Measurements from ENCODE around the gene SEC61B. TPM values are rescaled to one million over a fixed set of nuclear protein-coding genes. Genes with fewer than 3 reads are reported as not detected.

The SEC61B gene
- total and polyA plus RNA-seq, 9 of the 15 experiments (the other 6 are each of a cell fraction or from before 2014, with no cell fraction given), result 57.8 to 262 (median 172) TPM

GRCh38 chr9:99264070-99264680, 42.1 kb downstream of the SEC61B start (continued):
- peak in 1 of 2 experiments; percentile 18; a peak in 1 of 4 replicates for TF ChIP-seq MAZ (CRISPR knock-in tag; conservative IDR thresholded peaks at IDR 0.05 in 1 of 2, IDR thresholded peaks at IDR 0.05 in 1 of 2)

GRCh38 chr9:99265691-99266090, 43.6 kb downstream of the SEC61B start:
- CTCF ChIA-PET (ENCODE audit: low intra/inter-chr PET ratio), result no interaction called here
- 15% methylated on average over 2 of the region's 2 CpGs for WGBS (ENCODE audit: insufficient coverage, low coverage, missing lambda C conversion rate)
- FAIRE-seq, result no peak

More at GRCh38 chr9:99265691-99266090, 43.6 kb downstream of the SEC61B start:
- H3K9me1 ChIP-seq (ENCODE audit: control insufficient read depth, insufficient read depth, low read length), result no peaks in the 10 kb centered on the region
- H3K4me2 ChIP-seq (ENCODE audit: insufficient read depth, low read length), result no peak overlapping the region
- no peak for ATAC-seq
- no peak overlapping the region for H3K27ac ChIP-seq (ENCODE audit: extremely low read depth, low read depth, low read length)
- H3K9ac ChIP-seq (ENCODE audit: insufficient read depth in 1 of 2, low read depth in 2 of 2, low read length in 2 of 2), result no peak overlapping the region
- peaks cover 4 to 10% of the 10 kb centered on the region in 2 experiments; a peak in 3 of 5 replicates for H3K27me3 ChIP-seq (ENCODE audit: control insufficient read depth in 2 of 2, insufficient read depth in 2 of 2, low read length in 2 of 2)
- H2AFZ ChIP-seq (ENCODE audit: low read depth, low read length), result no peak overlapping the region
- H3K4me3 ChIP-seq, result no peak overlapping the region
- no peaks in the 10 kb centered on the region for H3K36me3 ChIP-seq (ENCODE audit: control insufficient read depth, insufficient read depth, low read length)
- POLR2A ChIA-PET, result no interaction called here
- in situ Hi-C loops (cut with MboI), result loop anchor here (25.0 kb wide), 1 partner anchor 747 kb away; no protein-coding TSS in a partner anchor
- no peak for TF ChIP-seq POLR3G (IDR thresholded peaks at IDR 0.05; ENCODE audit: extremely low read depth, insufficient read length, insufficient replicate concordance)
- TF ChIP-seq NR2F6 (CRISPR knock-in tag; IDR thresholded peaks at IDR 0.05), result no peak
- no peak for TF ChIP-seq ZNF174 (CRISPR knock-in tag; IDR thresholded peaks at IDR 0.05)
- peak; percentile 63 for TF ChIP-seq NFIC (IDR thresholded peaks at IDR 0.05)
- no peaks in the 10 kb centered on the region for H3K79me2 ChIP-seq (ENCODE audit: control insufficient read depth, insufficient read depth, low read length)
- no peak for DNase-seq (ENCODE audit: extremely low read depth in 1 of 4, low spot score in 3 of 4)
- 0 out of 2 replicates have a peak, but pooled peaks cover 3% of the 10 kb centered on the region for H4K20me1 ChIP-seq (replicated peaks; ENCODE audit: control insufficient read depth, insufficient read depth, low read length)
- no TSS peak for BruUV-seq (replicated peaks)
- intact Hi-C loops (cut with micrococcal nuclease), result loop anchor here (2.0 to 10.0 kb wide), 7 partner anchors 77 to 1329 kb away; partner anchors contain the start of gene NR4A3
- no peaks in the 10 kb centered on the region for H3K9me3 ChIP-seq (replicated peaks; ENCODE audit: control insufficient read depth, insufficient read depth, low read depth, low read length)
- peaks cover 3 to 4% of the 10 kb centered on the region in 2 experiments; a peak in 3 of 5 replicates for H3K4me1 ChIP-seq (replicated peaks in 1 of 2; ENCODE audit: control insufficient read depth in 2 of 2, insufficient read depth in 2 of 2, low read length in 2 of 2)
